NB4 (cell line): Measurements from ENCODE around the gene CDC42EP2.

ENCODE experiments used
- DNase-seq: peaks from one replicate; pipeline ENCODE4 v3.0.0; 2010; ENCODE audit warnings: low read depth
- H3K4me3 ChIP-seq: one replicate; pipeline ENCODE4 v1.5.1; 2011; ENCODE audit warnings: mild to moderate bottlenecking, low read depth, low read length, moderate library complexity
- MYC ChIP-seq: IDR thresholded peaks from 2 replicates; pipeline ENCODE4 v1.6.1; 2011; ENCODE audit warnings: low read depth, low read length
- POLR2A ChIP-seq: IDR thresholded peaks from 2 replicates; pipeline ENCODE4 v1.6.1; 2011; ENCODE audit warnings: mild to moderate bottlenecking; ENCODE audit not compliant: insufficient read length; ENCODE audit errors: extremely low read depth
- TF ChIP-seq, protein P1 (sequence below): IDR thresholded peaks from 2 replicates; pipeline ENCODE4 v1.6.1; 2011; ENCODE audit warnings: low read depth, low read length
- TF ChIP-seq, protein P2 (sequence below): IDR thresholded peaks from one replicate; pipeline ENCODE4 v1.5.1; 2012; ENCODE audit warnings: low read depth, low read length

The CDC42EP2 gene, protein sequence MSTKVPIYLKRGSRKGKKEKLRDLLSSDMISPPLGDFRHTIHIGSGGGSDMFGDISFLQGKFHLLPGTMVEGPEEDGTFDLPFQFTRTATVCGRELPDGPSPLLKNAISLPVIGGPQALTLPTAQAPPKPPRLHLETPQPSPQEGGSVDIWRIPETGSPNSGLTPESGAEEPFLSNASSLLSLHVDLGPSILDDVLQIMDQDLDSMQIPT

DNA sequence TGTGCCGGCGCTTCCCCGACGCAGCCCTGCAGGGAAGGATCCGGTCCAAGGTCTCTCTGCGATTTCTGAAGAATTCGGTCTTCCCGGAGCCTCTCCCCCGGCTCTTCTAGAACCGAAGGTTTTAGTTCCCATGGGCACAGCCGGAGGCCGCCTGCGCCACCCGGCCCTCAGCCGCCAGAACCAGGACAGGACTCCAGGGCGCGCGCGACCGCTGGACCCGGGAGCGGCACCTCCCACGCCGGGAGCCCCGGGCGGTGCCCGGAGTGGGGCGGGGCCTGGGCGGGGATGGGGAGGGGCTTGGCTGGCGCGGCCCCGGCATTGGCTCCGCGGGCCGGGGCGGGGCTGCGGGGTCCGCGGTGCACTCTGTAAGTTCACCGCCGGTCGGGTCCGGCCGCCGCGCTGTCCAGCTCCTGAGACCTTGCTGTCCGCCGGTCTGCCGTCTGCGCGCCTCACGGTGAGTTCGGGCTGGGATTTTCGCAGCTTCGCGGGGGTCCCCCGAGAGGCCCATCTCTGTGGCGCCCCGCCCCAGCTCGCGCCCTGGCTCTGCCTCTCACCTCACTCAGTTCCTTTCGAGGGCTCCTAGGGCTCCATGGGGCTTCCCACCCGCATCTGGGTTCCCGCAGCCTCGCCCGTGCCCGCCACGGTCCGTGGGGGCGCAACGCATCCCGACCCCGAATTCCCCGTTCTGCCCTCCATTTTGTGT, at the start of gene CDC42EP2:
CDC42EP2 (plus strand) TSS at position 366 of the 703 bp plus-strand sequence. CDS start 6,033 bp downstream, outside the sequence.
- H3K4me3 ChIP-seq, result peak within 1 kb of the TSS; percentile 63
- TF ChIP-seq, protein P1, sequence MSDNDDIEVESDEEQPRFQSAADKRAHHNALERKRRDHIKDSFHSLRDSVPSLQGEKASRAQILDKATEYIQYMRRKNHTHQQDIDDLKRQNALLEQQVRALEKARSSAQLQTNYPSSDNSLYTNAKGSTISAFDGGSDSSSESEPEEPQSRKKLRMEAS, result peak; percentile 37; the same call in 1 of the 2 replicates
- TF ChIP-seq POLR2A (peak; percentile 31), MYC (peak; percentile 37; the same call in 1 of the 2 replicates)
- TF ChIP-seq, protein P2, sequence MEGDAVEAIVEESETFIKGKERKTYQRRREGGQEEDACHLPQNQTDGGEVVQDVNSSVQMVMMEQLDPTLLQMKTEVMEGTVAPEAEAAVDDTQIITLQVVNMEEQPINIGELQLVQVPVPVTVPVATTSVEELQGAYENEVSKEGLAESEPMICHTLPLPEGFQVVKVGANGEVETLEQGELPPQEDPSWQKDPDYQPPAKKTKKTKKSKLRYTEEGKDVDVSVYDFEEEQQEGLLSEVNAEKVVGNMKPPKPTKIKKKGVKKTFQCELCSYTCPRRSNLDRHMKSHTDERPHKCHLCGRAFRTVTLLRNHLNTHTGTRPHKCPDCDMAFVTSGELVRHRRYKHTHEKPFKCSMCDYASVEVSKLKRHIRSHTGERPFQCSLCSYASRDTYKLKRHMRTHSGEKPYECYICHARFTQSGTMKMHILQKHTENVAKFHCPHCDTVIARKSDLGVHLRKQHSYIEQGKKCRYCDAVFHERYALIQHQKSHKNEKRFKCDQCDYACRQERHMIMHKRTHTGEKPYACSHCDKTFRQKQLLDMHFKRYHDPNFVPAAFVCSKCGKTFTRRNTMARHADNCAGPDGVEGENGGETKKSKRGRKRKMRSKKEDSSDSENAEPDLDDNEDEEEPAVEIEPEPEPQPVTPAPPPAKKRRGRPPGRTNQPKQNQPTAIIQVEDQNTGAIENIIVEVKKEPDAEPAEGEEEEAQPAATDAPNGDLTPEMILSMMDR, result no peak
- peak; percentile 81 for DNase-seq

DNA sequence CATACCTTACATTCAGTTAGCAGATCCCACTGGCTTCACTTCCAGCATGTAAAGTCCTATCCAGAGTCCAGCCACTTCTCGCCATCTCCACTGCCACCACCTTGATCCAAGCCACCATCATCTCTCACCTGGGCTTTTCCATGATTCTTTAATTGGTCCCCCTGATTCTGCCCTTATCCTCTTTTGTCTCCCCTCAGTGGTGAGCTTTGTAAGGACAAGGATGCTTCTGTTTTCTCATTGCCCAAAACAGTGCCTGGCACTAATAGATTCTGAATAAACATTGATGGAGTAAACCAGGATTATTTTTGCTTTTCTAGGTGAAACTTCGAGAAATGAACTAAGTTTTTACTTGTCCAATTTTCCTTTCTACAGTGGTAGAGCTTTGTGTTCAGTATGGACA, 48.5 kb upstream of the CDC42EP2 start:
- TF ChIP-seq, protein P1, result no peak
- TF ChIP-seq, protein P2, result no peak
- TF ChIP-seq MYC (no peak), POLR2A (no peak)
- no peak overlapping the region for H3K4me3 ChIP-seq
- no peak for DNase-seq

DNA sequence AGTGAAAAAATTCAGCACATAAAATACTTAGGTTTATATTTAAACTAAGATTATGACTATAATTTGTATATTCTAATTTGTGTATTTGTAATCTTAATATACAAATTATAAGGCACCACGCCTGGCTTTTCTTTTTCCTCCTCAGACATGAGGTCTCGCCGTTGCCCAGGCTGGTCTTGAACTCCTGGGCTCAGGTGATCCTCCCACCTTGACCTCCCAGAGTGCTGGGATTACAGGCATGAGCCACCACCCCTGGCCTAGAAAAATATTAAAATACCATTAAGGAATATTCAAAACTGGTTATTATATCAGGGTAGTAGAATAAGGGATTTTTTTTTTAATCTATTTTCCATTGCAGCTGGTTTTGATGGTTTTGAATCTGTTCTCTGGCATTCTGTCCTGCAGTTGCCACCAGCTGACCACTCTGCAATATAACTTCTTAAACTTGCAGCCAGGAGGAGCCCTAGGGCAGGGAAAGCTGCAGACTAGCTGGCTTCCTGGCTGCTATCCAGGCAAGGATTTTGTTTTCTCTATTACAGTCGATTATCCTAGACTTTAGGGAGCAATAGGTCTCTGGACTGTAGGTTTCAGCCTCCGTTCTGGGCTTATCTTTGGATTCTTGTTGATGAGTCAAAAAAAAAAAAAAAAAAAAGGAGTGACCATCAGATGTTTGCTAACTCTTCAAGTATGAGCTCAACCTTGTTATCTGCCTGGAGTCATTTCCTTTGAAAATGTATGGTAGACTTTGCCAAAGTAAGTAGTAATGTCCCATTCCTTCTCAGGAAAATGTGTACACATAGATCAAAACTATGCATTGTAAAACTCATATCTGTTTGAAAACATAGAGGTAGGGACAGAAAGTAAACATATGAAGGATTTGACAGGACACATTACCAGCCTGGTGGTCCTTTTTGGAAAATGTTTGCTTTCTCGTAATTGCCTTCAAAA, 39.7 kb upstream of the CDC42EP2 start:
- TF ChIP-seq, protein P2, result peak; percentile 56
- no peak for TF ChIP-seq POLR2A
- 0 out of 2 replicates have a peak, but pooled peaks have one; percentile 19 for TF ChIP-seq MYC
- TF ChIP-seq, protein P1, result 0 out of 2 replicates have a peak, but pooled peaks have one; percentile 43
- peak; percentile 66 for DNase-seq
- H3K4me3 ChIP-seq, result no peak overlapping the region

DNA sequence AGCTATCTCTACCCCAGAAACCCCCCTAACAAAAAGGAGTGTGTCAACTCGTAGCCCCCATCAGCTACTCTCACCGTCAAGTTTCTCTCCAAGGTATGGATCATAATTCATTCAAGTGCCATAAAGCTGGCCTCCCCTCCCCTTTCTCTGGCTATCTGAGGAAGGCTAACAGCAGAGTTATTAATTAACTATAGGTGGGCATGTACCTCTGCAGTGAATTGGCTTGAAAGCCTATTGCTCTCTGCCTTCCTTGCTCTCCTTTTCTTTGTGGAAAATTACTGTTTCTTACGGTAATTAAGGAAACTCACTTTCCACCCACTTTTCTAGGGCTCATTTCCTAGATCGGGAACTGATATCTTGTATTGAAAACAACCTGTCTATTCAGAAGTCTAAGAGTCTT, 38.8 kb upstream of the CDC42EP2 start:
- no peak for TF ChIP-seq MYC
- no peak for TF ChIP-seq POLR2A
- TF ChIP-seq, protein P1, result no peak
- TF ChIP-seq, protein P2, result no peak
- no peak for DNase-seq
- no peak overlapping the region for H3K4me3 ChIP-seq

DNA sequence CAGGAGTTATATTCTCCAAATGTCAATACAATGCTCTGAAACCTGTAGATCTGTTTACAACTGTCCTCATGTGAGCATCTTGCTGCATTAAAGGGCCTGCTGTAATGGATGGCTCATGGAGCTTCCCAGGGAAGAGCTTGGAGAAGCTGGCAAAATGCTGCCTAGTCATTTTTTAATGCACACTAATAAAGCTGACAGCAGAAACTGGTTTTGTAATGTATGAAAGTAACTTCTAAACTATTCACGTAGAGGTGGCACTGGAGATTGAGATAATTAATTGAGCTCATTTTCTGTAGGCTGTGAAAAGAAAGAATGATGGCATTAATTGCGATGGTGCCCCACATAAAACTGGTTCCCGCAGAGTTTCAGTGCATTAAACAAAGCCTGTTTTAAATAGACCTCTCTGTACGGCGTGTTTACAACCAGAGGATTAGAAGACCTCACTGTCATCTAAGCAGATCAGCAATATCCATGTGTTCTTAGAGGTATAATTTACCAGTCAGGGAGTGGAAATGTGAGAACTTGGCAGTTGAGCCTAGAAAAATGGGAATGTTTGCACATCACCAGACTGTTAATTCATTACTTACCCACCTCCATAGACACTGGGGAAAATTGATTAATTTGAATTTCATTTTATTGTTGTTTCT, 36.9 kb upstream of the CDC42EP2 start:
- DNase-seq, result no peak
- TF ChIP-seq POLR2A (no peak), MYC (no peak)
- TF ChIP-seq, protein P2, result no peak
- TF ChIP-seq, protein P1, result no peak
- no peak overlapping the region for H3K4me3 ChIP-seq
